Mucosa of rectum (tissue), 2 donors: ENCODE measurements around the gene MIOX.

Experiments
- H3K27ac ChIP-seq, 2 donors: one replicate each; pipeline ENCODE4 v1.7.0; 2013; ENCODE audit warnings: inconsistent platforms in 2 of 2, low read depth in 2 of 2, low read length in 2 of 2
- H3K27me3 ChIP-seq, 2 donors: one replicate each; pipeline ENCODE4 v1.7.0; 2013; ENCODE audit warnings: low read length in 2 of 2; ENCODE audit not compliant: control insufficient read depth in 2 of 2, insufficient read depth in 2 of 2
- H3K36me3 ChIP-seq, 2 donors: one replicate each; pipeline ENCODE4 v1.7.0; 2013; ENCODE audit warnings: low read length in 2 of 2; ENCODE audit not compliant: control insufficient read depth in 2 of 2, insufficient read depth in 2 of 2
- H3K4me1 ChIP-seq, 2 donors: one replicate each; pipeline ENCODE4 v1.7.0; 2013; ENCODE audit warnings: low read length in 2 of 2, mild to moderate bottlenecking in 1 of 2; ENCODE audit not compliant: control insufficient read depth in 2 of 2, insufficient read depth in 2 of 2
- H3K4me3 ChIP-seq, 2 donors: one replicate each; pipeline ENCODE4 v1.7.0; 2013; ENCODE audit warnings: low read length in 2 of 2
- H3K9ac ChIP-seq, 2 donors: one replicate each; pipeline ENCODE4 v1.7.0; 2013; ENCODE audit warnings: low read length in 2 of 2, low read depth in 1 of 2, mild to moderate bottlenecking in 1 of 2
- H3K9me3 ChIP-seq, 2 donors: one replicate each; pipeline ENCODE4 v1.7.0; 2013; ENCODE audit warnings: low read length in 2 of 2; ENCODE audit not compliant: control insufficient read depth in 2 of 2
- donor health status: healthy.
- donor health status: Normal muscosa, but diverticular disease.

The MIOX gene

GRCh38 chr22:50523806-50524675 is 37.4 kb downstream of the MIOX start:
- H3K9me3 ChIP-seq: no peaks in the 10 kb centered on the region
- peak overlapping the region; percentile 38 to 80 for H3K9ac ChIP-seq
- H3K4me3 ChIP-seq: peak overlapping the region; percentile 78 to 81
- H3K27me3 ChIP-seq: no peaks in the 10 kb centered on the region
- H3K4me1 ChIP-seq: peaks cover 28 to 31% of the 10 kb centered on the region in 2 donors
- H3K27ac ChIP-seq: peak overlapping the region; percentile 92 to 97
- H3K36me3 ChIP-seq: peaks cover 32 to 37% of the 10 kb centered on the region in 2 donors

GRCh38 chr22:50524676-50525103 is 38.0 kb downstream of the MIOX start:
- Histone ChIP-seq H3K4me3 (peak overlapping the region; percentile 78 to 81), H3K4me1 (peaks cover 32 to 34% of the 10 kb centered on the region in 2 donors), H3K27ac (peak overlapping the region; percentile 92 to 97), H3K9ac (peak overlapping the region; percentile 75 to 80), H3K36me3 (peaks cover 28 to 31% of the 10 kb centered on the region in 2 donors), H3K9me3 (no peaks in the 10 kb centered on the region), H3K27me3 (no peaks in the 10 kb centered on the region)

- Histone ChIP-seq H3K9ac (peak within 1 kb of the TSS; percentile 75 to 80), H3K27me3 (no peaks in the 10 kb centered on the region), H3K4me1 (peaks cover 35 to 36% of the 10 kb centered on the region in 2 donors), H3K27ac (peak within 1 kb of the TSS; percentile 92 to 97), H3K4me3 (peak within 1 kb of the TSS; percentile 78 to 81), H3K36me3 (peaks cover 28 to 31% of the 10 kb centered on the region in 2 donors), H3K9me3 (no peaks in the 10 kb centered on the region)
Observed at GRCh38 chr22:50525104-50525857, 38.6 kb downstream of the MIOX start, which contains the start of gene SCO2. SCO2 (minus strand) TSS chr22:50525598; CDS start chr22:50524411, 1,187 bp downstream.

- H3K9me3 ChIP-seq: no peaks in the 10 kb centered on the region
- peak overlapping the region; percentile 75 to 80 for H3K9ac ChIP-seq
- peak overlapping the region; percentile 78 to 81 for H3K4me3 ChIP-seq
- peak overlapping the region; percentile 92 to 97 for H3K27ac ChIP-seq
- H3K27me3 ChIP-seq: no peaks in the 10 kb centered on the region
- H3K36me3 ChIP-seq: peaks cover 28 to 30% of the 10 kb centered on the region in 2 donors
- peaks cover 37 to 40% of the 10 kb centered on the region in 2 donors for H3K4me1 ChIP-seq
Observed at GRCh38 chr22:50525858-50526107, 39.1 kb downstream of the MIOX start.

- Histone ChIP-seq H3K27me3 (no peaks in the 10 kb centered on the region), H3K4me1 (peaks cover 41 to 44% of the 10 kb centered on the region in 2 donors), H3K36me3 (peaks cover 25% of the 10 kb centered on the region in 2 donors), H3K9me3 (no peaks in the 10 kb centered on the region), H3K4me3 (peak overlapping the region; percentile 78 to 81), H3K27ac (peak overlapping the region; percentile 92 to 97), H3K9ac (peak overlapping the region; percentile 65 to 80)
Observed at GRCh38 chr22:50526108-50526833, 39.6 kb downstream of the MIOX start.

GRCh38 chr22:50526834-50527801 is 40.5 kb downstream of the MIOX start:
- peak overlapping the region; percentile 65 to 80 for H3K9ac ChIP-seq
- H3K4me3 ChIP-seq: peak overlapping the region; percentile 78 to 81

GRCh38 chr22:50527921-50528681 is 41.4 kb downstream of the MIOX start:
- Histone ChIP-seq H3K9me3 (no peaks in the 10 kb centered on the region), H3K4me3 (no peak overlapping the region), H3K27ac (peak overlapping the region in 1 of 2 donors; percentile 99), H3K27me3 (no peaks in the 10 kb centered on the region), H3K36me3 (peaks cover 7% of the 10 kb centered on the region in 2 donors), H3K4me1 (peaks cover 43 to 48% of the 10 kb centered on the region in 2 donors), H3K9ac (no peak overlapping the region)

More at GRCh38 chr22:50526834-50527801, 40.5 kb downstream of the MIOX start:
- H3K9me3 ChIP-seq: no peaks in the 10 kb centered on the region
- H3K4me1 ChIP-seq: peaks cover 43 to 49% of the 10 kb centered on the region in 2 donors
- H3K27me3 ChIP-seq: no peaks in the 10 kb centered on the region
- H3K27ac ChIP-seq: peak overlapping the region; percentile 92 to 97
- peaks cover 16 to 17% of the 10 kb centered on the region in 2 donors for H3K36me3 ChIP-seq

- Histone ChIP-seq H3K4me1 (peaks cover 36 to 40% of the 10 kb centered on the region in 2 donors), H3K4me3 (peak overlapping the region; percentile 68 to 85), H3K9me3 (no peaks in the 10 kb centered on the region), H3K27ac (peak overlapping the region; percentile 93 to 99), H3K27me3 (no peaks in the 10 kb centered on the region), H3K9ac (peak overlapping the region; percentile 14 to 83), H3K36me3 (peaks cover 0 to under 1% of the 10 kb centered on the region in 2 donors)
Observed at GRCh38 chr22:50528682-50529415, 42.2 kb downstream of the MIOX start.
